Measurements from ENCODE around the gene PAPOLB.

- TF ChIP-seq CTCF (conservative IDR thresholded peaks at IDR 0.05; ENCODE audit: low read depth, low read length): no peak
- TF ChIP-seq MXI1 (IDR thresholded peaks at IDR 0.05; ENCODE audit: borderline replicate concordance, low read depth, low read length): no peak
- TF ChIP-seq CEBPB (IDR thresholded peaks at IDR 0.05; ENCODE audit: low read depth, low read length): no peak
- TF ChIP-seq POLR2A (IDR thresholded peaks at IDR 0.05; ENCODE audit: low read depth, low read length): no peak
- TF ChIP-seq MAFK (IDR thresholded peaks at IDR 0.05; ENCODE audit: low read depth, low read length): no peak
- TF ChIP-seq RCOR1 (IDR thresholded peaks at IDR 0.05; ENCODE audit: insufficient replicate concordance, low read length): no peak
- TF ChIP-seq MAZ (IDR thresholded peaks at IDR 0.05; ENCODE audit: borderline replicate concordance, low read depth, low read length): no peak
These were observed 46.0 kb downstream of the PAPOLB start for GRCh38 chr7:4815609-4816418.
